GM19468 (cell line): Measurements from ENCODE around the gene MAPK7.

Source experiments
- ATAC-seq: cut with Tn5 transposase; IDR thresholded peaks from one replicate; pipeline ENCODE4 v1.9.1; 2021; ENCODE audit warnings: mild to moderate bottlenecking, moderate library complexity, moderate number of reproducible peaks; ENCODE audit not compliant: unreplicated experiment; ENCODE audit errors: extremely low read depth

Gene MAPK7

DNA sequence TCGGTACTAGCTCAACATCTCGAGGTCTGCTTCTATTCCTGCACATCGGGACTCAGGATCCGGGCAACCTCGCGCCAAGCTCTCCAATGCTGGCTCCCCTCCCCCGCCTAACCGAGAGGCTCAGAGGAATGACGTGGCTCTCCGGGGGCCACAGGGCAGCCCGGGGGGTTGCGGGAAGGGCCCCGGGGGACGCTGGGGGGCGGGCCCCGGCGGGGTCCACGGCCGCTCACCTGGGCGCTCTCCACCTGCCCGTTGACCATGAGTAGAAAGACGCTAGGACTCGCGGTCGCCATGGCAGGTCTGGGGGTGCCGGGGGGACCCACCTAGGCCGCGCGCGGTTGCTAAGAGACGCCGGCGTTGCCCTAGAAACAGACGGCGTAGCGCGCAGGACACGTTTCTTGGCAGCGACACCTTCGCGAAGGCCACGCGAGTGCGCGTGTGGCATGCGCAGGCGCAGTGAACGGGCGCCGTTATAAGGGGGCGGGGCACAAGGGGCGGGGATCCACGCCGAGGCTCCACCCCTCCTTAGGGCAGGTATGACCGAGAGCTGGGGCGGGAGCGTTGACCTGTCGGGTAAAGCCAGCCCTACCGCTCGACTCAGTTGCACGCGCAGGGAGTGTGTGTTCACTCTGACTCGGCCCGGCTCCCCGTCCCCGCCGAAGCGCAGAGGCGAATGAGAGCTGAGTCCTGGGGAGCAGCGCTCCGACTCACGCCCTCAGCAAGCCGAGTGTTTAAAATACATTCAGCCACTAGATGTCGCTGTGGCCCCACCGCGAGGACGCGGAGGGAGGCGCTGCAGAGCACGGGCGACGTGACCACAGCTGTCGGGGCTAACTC lies 15.8 kb upstream of the MAPK7 start, which contains the start of gene B9D1:
Gene B9D1 (minus strand): TSS at position 447 of the 837 bp plus-strand sequence. CDS start 154 bp downstream, at position 293.
- ATAC-seq: peak; percentile 67

DNA sequence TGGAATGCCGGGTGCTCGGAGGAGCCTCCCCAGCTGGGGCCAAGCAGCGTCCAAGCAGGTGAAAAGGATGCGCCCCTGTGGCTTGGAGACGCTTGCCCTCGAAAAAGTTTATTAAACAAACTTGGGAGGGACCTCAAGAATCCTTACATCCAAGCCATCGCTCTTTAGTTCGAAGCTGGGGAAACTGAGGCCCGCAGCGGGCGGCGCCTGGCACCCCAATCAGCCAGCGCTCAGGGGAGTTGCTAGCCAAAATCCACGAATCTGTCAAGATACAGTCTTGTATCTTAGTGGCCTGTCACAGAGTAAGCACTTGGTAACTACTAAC lies 15.2 kb upstream of the MAPK7 start:
- no peak for ATAC-seq

DNA sequence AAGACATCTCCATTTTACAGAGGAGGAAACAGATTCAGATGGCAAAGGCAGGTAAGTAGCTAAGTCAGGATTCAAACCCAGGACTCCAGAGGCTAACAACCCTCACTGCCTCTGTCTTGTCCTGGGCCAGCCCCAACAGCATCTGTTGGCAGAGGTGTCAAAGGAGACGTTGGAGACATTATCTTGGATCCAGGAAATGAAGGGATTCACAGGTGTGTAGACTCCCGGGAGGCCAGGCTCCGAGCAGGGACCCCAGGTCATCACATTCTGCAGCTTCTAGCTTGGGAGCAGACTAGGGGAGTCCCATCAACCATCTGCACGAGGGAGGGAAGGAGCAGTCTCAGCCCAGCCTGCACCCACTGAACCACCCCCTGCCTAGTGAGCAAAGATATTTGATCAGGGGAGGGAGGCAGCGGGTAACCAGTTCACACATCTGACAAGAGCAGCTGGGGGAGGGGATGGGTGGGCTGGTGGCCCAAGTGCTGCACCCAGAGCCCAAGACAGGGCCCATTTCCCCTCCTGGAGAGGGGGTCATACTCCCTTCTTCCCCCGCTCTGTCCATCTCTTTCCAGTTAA lies 14.8 kb upstream of the MAPK7 start:
- no peak for ATAC-seq

DNA sequence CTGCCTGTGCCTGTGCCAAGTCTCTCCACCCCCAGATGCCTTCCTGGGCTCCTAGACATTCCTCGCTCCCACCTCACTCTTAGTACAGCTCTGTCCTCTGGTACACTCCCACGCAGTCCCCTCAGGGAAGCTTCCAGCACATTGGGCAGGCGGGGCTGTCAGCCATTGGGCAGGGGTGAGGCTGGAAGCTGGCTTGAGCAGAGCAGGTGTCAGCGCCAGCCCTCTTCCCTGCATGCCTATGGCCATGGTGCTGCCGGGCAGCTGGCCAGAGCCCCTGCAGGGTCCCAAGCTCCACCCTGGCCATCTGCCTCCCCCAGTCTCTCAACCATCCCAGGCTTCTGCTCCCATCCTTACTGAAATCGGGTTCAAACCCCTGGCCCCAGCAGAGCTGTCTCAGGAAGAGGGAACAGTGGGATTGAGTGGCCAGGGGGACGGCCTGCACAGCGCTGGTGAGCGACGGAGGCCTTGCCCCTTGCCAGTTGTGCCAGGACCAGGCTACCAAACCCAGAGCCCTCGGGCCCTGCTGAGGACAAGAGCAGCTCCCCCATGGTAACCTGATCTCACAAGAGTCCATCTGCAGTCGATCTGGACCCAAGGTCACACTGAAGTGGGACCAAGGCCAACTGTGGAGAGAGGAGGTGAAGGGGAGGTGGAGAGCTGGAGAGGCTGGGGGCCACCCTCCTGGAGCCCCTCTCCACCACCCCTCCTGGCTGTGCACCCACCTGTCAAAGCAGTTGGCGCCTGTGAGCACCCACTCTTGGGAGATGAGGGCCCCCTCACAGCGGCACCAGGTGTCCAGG lies 13.4 kb upstream of the MAPK7 start:
- no peak for ATAC-seq

DNA sequence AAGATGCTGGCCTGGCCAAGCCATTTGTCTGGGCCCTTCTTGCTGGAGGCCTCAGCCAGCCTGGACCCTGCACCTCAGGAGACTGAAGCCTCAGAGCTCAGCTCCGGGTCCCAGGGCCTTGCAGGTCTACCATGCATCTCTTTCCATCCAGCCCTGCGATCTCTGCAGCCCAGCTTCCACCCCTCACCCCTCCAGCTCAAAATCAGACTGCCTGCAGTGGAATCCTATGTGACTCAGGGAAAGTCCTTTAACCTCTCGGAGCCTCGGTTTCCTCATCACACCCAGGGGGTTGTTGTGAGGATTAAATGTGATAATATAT lies 12.8 kb upstream of the MAPK7 start:
- ATAC-seq: no peak

DNA sequence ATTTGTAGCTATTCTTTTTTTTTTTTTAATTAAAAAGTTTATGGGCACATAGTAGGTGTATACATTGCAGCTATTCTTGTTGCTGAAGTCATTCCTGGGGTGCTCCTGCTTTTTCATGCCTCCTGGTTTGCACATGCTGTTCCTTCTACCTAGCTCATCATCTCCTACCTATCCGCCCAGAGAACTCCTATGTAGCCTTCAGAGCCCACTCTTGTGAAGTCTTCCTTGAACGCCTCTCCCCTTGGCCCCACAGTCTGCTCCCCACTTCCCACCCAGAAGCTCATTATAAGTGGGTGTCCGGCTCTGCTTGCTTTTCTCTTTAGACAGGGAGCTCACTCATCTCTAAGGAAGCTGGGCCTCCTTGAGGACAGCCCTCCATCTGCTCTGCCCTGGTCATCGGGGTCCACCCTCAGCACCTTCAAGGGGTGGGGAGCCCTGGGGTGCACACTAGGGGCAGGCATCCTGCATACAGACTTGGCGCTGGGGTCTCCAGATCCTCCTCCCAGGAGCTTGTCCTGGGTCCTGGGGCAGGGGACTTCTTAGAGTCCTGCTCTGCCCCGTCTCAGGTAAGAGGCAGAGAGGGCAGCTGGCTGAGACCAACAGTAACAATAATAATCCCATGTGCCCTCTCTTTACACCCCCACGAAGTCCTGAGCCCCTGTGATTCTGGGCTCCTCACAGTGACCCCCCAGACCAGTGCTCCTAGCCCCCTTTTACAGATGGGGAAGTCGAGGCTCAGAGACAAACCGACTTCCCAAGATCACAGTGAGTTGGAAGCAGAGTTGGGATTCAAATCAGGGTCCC lies 12.3 kb upstream of the MAPK7 start:
- no peak for ATAC-seq

DNA sequence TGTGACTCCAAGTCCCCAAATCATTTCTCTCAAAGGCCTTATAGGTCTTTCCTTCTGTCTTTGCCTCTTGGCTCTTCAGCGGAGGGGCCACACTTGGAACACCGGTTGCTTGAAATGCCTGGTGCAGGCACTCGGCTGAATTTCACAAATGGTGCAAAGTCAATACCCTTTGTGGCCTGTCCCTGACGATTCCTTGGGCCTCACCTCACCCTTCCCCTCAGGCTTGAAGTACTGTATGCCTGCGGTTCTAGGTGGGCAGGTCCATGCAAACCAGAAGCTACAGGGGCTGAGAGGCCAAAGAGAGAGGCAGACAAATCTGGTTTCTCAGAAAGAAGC lies 11.7 kb upstream of the MAPK7 start:
- no peak for ATAC-seq

DNA sequence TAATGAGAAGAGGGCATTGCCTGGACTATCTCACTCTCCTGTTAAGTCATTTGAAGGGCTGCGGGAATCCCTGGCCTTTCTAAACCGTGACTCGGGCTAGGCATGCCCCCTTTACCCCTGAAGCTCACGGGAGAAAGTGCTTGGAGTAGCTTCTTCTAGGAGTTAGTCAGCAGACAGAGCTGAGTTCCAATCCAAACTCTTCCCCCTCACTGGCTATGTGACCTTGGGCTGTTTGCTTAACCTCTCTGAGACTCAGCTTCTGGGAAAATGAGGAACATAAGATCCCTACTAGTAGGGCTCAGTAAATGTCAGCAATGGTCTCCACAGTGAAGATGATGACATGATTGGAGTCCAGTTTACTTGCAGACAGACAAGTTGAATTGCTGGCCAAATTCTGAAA lies 10.1 kb upstream of the MAPK7 start:
- ATAC-seq: no peak

DNA sequence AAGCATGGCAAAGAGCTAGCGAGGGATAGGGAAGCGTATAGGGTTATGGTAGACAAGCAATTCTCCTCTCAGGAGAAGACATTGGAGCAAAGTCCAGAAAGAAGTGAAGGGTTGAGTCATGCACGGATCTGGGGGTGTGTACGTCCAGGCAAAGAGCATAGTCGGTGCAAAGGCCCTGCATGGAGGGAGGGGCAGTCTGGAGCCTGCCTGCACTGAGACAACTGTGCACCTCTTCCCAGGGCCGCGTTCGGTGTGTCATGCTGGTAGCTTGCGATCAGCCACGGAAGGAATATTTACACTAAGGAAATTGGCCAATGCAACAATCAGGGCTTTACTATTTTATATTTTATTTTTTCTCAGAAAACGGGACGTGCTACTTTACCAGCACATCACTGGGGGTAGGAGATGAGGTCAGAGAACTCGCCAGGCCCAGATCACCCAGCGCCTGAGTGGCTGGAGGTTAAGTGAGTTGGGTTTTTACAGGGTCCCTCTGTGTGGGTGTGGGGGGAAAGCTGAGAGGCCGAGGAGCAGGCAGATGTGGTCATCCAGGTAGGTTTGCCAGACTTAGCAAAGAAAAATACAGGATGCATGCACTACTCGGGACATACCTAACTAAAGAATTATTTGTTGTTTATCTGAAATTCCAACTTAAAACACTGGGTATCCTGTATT lies 9.1 kb upstream of the MAPK7 start:
- ATAC-seq: no peak

DNA sequence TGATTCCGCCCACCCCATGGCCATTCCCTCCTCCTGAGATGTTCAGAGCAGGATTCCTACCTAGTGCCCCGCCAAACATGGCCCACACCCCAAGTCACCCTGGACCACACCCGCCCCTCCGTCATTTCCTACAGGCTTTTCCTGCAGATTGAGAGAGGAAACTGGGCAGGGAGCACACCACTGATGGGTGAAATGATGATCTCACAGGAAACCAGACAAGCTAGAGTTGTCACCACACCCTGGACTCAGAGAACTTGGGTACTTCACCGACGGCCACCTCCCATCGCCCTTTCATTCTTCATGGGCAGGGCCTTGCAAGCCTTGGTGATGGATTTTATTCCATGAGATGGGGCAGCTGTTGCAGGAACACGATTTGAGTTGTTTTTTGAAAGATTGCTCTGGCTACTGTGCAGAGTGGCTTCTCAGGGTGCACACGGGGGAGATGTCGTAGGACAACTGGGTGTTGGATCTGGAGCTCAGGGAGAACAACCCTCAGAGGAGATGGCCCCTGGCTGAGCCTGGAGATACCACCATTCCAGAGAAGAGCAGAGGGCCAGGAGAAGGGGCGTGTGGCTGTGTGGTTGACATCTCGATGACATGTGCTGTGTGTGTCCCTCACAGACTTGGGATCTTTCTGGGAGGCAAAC lies 8.3 kb upstream of the MAPK7 start:
- ATAC-seq: no peak

DNA sequence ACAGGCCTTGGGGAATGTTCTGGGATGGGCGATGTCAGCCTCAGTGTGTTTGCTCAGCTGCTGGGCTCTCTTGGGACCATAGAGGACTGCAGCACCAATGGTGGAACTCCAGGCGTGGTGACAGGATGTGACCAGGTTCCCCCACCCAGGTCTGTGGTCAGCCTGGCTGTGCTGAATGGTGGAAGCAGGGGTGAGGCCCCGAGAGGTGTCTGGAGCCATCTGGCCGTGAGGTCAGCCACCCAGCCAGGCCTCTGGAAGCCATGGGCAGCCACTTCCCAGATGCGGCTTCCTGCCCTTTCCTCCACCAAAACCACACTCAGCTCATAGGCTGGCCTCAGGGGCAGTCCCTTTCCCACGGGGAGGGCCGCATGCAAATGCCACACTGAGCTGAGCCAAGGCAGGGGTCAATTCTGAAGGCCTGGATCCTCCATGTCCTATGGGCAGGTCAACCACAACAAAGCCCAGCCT lies 7.8 kb upstream of the MAPK7 start:
- ATAC-seq: no peak

DNA sequence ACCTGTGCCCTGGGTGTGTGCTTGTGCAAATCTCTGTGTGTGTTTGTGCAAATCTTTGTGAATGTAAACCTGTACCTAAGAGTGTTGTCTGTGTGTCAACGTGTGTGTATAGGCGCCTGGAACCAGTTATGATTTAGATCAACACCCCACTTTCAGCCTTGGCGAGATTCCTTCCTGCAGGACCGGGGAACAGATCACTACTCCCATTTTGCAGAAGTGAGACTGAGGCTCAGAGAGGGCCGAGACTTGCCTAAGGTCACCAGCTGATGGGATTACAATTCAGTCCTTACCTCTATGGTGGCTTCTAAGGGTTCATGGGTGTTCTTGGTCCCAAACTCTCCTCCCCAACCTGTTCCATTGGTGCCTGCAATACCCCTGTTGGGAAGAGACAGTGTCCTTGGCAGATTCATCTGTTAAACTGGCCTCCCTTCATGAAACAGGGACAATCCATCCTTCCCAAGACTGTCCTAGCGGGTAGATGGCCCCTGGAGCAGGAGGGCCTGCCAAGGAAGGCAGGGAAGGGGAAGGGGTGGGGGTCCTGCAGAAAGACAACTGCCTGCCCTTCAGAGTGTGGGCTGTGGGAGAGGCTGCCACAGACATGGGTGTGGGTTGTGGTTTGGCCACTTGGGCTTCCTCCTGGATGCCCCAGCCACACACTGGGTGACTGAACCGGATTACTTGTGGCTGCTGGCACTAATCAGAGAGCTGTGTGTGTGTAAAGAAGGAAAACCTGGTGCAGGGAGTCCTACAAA lies 6.9 kb upstream of the MAPK7 start:
- ATAC-seq: no peak

DNA sequence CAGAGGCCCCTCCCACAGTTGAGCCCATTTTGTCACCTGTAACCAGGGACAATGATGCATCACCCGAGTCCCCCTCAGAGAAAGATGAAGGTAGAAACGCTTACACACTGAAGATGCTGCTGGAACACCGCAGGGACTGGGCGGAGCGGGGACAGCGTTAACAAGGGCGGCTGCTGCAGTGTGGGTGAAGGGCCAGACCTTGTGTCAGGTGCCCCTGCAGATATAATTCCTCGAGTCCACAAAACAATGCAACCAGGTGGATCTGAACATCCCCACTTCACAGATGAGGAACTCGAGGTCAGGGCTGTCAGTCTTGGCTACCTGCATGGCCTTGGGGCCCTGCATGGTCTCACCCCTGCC lies 6.3 kb upstream of the MAPK7 start:
- ATAC-seq: no peak

DNA sequence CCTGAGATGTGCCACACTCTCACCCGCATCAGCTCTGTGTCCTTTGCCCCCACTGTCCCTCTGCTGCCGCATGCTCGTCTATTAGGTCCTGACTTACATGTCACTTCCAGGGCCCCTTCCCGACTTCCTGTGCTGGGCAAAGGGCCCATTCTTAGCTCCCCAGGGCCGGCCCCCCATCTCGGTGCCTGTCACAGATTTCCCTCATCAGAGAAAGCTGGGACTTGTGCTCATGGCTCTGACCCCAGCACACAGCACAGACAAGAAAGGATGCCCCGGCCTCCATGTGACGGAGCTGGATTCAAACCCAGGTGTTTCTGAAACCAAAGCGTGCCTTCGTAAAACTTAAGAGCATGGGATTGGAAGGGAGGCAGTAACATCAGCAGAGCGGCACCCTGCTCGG lies 5.9 kb upstream of the MAPK7 start:
- ATAC-seq: no peak

DNA sequence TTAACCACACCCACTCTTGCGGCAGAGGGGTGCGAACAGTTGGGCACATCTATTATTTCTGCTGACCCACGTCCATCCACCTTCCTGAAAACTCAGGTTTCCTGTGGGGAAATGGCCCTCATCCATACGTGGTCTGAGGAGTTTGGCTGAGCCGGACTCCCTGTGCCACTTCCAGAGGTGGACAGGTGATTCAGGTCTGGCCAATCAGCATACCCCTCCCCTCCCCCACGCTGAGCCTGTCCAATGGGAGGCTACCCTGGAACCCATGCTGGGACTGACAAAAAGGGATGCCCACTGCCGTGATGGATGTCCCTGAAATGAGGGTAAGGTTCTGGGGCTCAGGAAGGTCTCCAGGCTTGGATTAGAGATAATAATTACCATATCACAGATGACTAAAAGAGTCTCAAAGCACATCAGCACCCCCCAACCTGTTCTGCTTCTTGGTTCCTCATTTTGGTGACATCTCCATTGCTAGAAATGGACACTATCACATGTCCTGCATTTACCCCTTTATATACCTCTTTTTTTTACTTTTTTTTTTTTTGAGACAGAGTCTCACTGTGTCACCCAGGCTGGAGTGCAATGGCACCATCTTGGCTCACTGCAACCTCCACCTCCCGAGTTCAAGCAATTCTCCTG lies 5.3 kb upstream of the MAPK7 start:
- no peak for ATAC-seq

DNA sequence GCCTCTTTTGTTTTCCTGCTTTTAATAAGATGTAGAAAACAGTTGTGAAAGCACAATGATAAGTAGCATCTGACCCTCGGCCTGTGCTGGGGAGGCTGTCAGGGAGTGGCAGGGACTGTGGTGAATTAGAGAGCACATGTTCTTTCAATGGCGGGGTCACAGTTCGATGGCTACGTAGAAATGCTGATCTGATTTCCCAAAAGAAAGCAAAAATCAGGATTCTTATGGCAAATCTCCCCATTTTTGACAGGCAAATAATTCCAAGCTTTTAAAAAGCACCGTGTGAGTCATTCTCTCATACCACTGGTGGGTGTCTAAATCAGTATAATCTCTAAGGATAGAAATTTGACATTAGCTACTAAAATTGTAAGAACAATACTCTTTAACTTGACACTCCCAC lies 4.2 kb upstream of the MAPK7 start:
- ATAC-seq: no peak

DNA sequence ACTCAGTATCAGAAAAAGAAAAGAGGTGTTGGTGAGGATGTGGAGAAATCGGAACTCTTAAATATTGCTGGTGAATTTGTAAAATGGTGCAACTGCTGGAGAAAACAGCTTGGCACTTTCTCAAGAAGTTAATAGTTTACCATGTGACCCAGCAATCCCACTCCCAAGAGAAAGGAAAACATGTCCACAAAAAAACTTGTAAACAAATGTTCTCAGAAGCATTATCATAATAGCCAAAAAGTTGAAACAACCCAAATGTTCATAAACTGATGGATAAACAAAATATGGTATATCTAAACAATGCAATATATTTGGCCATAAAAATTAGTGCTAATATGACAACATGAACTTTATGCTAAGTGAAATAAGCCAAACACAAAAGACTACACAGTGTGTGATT lies 2.6 kb upstream of the MAPK7 start:
- ATAC-seq: no peak

DNA sequence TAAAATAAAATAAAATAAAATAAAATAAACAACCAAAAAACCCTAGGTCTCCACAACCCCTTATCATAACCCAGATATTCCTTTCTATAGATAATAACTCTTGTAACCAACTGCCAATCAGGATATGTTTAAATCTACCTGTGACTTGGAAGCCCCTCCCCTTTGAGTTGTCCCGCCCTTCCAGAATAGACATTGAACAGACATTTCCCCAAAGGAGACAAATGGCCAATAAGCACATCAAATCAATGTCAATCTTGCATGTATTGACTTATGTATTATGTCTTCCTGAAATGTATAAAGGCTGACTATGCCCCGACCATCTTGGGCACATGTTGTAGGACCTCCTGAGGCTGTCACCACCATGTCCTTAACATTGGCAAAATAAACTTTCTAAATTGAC lies 1.5 kb upstream of the MAPK7 start:
- no peak for ATAC-seq
